BJ (cell line): ENCODE measurements around the gene ACACB. TPM values are rescaled to one million over a fixed set of nuclear protein-coding genes. Genes with fewer than 3 reads are reported as not detected.

Source experiments
- CTCF ChIA-PET: fragments of 350-600 bp; formaldehyde crosslinking; extraction: SDS; loops from one replicate; lab custom pipeline; 2021; ENCODE audit warnings: antibody characterized with exemption, inconsistent platforms; lab: Yijun Ruan, JAX
- POLR2A ChIA-PET: fragments of 300-600 bp; sonication (Branson Sonifier 250); formaldehyde crosslinking; extraction: SDS; loops from one replicate; lab custom pipeline; 2021; ENCODE audit warnings: antibody characterized with exemption; lab: Charles Lee
- DNase-seq: peaks from one replicate; pipeline ENCODE4 v3.0.0-alpha.2; 2011; ENCODE audit warnings: low read depth
- H3K27me3 ChIP-seq: 2 replicates; pipeline ENCODE4 v1.6.0; 2011; ENCODE audit warnings: low read length; ENCODE audit not compliant: control insufficient read depth, insufficient read depth
- H3K36me3 ChIP-seq: 2 replicates; pipeline ENCODE4 v1.5.1; 2011; ENCODE audit warnings: low read length; ENCODE audit not compliant: control insufficient read depth, insufficient read depth
- H3K4me3 ChIP-seq: 2 replicates; pipeline ENCODE4 v1.5.1; 2011; ENCODE audit warnings: low read depth, mild to moderate bottlenecking, control low read depth, low read length
- CTCF ChIP-seq: IDR thresholded peaks from 2 replicates; pipeline ENCODE4 v1.5.1; 2011; ENCODE audit warnings: low read depth, mild to moderate bottlenecking, control low read depth, inconsistent platforms, low read length, moderate library complexity; ENCODE audit not compliant: insufficient read depth
- polyA plus RNA-seq: library from polyadenylated mRNA; depleted of rRNA; stranded (reverse); fragments of >200 nt; gene quantifications from 2 replicates; pipeline ENCODE4 v1.2.3, GENCODE V29; 2011

Gene ACACB
- polyA plus RNA-seq, 1 experiment, result 1.7 TPM

GRCh38 chr12:109150124-109150640 lies 33.8 kb downstream of the ACACB start:
- POLR2A ChIA-PET, result no interaction called here
- no peak overlapping the region for H3K4me3 ChIP-seq
- DNase-seq, result no peak
- peaks cover 1% of the 10 kb centered on the region; the same call in 1 of the 2 replicates for H3K27me3 ChIP-seq
- no peak for TF ChIP-seq CTCF
- H3K36me3 ChIP-seq, result no peaks in the 10 kb centered on the region
- CTCF ChIA-PET, result interaction anchor here (1.6 kb wide), 1 partner anchor 16 kb away, joined by 4 read pairs; no protein-coding TSS in a partner anchor

- TF ChIP-seq CTCF, result no peak
- POLR2A ChIA-PET, result interaction anchor here (0.6 kb wide), 1 partner anchor 226 kb away, joined by 5 read pairs; no protein-coding TSS in a partner anchor
- CTCF ChIA-PET, result interaction anchor here (0.9 to 1.6 kb wide), 2 partner anchors 14 to 17 kb away, joined by 3 to 4 read pairs; no protein-coding TSS in a partner anchor
- Histone ChIP-seq H3K4me3 (no peak overlapping the region), H3K27me3 (peaks cover 1% of the 10 kb centered on the region; the same call in 1 of the 2 replicates), H3K36me3 (no peaks in the 10 kb centered on the region)
- DNase-seq, result no peak
These were observed 35.1 kb downstream of the ACACB start for GRCh38 chr12:109151457-109151856.

- TF ChIP-seq CTCF, result no peak
- ChIA-PET POLR2A (interaction anchor here (0.6 kb wide), 2 partner anchors 613 to 776 kb away, joined by 5 to 6 read pairs; no protein-coding TSS in a partner anchor), CTCF (interaction anchor here (2.0 kb wide), 1 partner anchor 42 kb away, joined by 4 read pairs; no protein-coding TSS in a partner anchor)
- no peaks in the 10 kb centered on the region for H3K36me3 ChIP-seq
- peaks cover 1% of the 10 kb centered on the region; the same call in 1 of the 2 replicates for H3K27me3 ChIP-seq
- no peak for DNase-seq
- peak overlapping the region; percentile 57 for H3K4me3 ChIP-seq
These were observed 37.5 kb downstream of the ACACB start for GRCh38 chr12:109153821-109154441.

- no peak for TF ChIP-seq CTCF
- H3K36me3 ChIP-seq, result no peaks in the 10 kb centered on the region
- peak overlapping the region; percentile 57 for H3K4me3 ChIP-seq
- ChIA-PET CTCF (interaction anchor here (2.0 kb wide), 1 partner anchor 43 kb away, joined by 4 read pairs; no protein-coding TSS in a partner anchor), POLR2A (interaction anchor here (0.6 kb wide), 4 partner anchors 290 to 777 kb away, joined by 5 to 7 read pairs (median 6); no protein-coding TSS in a partner anchor)
- no peak for DNase-seq
- H3K27me3 ChIP-seq, result no peaks in the 10 kb centered on the region
These were observed 38.4 kb downstream of the ACACB start for GRCh38 chr12:109154451-109155438.
